ENCODE data around the gene PCDH1.

Gene PCDH1

DNA sequence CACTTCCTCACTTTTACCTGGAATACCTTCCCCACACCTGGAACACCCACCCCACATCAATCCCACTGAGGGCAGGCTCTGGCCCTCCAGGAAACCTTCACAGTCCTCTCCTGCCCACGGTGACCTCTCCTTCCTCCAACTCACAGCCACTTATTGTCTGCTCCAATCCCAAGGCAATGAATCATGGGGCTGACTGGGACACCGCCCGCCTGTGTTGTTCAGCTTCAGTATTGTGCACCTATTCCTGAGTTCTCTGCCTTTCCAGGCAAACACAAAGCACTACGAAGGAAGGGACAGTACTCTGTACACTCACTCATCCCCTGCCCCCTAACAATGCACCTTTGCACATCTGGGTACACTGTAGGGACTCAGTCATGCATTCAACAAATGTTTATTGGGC is 7.3 kb downstream of the PCDH1 start (continued):
- TF ChIP-seq, protein P1, sequence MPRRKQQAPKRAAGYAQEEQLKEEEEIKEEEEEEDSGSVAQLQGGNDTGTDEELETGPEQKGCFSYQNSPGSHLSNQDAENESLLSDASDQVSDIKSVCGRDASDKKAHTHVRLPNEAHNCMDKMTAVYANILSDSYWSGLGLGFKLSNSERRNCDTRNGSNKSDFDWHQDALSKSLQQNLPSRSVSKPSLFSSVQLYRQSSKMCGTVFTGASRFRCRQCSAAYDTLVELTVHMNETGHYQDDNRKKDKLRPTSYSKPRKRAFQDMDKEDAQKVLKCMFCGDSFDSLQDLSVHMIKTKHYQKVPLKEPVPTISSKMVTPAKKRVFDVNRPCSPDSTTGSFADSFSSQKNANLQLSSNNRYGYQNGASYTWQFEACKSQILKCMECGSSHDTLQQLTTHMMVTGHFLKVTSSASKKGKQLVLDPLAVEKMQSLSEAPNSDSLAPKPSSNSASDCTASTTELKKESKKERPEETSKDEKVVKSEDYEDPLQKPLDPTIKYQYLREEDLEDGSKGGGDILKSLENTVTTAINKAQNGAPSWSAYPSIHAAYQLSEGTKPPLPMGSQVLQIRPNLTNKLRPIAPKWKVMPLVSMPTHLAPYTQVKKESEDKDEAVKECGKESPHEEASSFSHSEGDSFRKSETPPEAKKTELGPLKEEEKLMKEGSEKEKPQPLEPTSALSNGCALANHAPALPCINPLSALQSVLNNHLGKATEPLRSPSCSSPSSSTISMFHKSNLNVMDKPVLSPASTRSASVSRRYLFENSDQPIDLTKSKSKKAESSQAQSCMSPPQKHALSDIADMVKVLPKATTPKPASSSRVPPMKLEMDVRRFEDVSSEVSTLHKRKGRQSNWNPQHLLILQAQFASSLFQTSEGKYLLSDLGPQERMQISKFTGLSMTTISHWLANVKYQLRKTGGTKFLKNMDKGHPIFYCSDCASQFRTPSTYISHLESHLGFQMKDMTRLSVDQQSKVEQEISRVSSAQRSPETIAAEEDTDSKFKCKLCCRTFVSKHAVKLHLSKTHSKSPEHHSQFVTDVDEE (CRISPR knock-in tag; IDR thresholded peaks at IDR 0.05) = no peak
- TF ChIP-seq BACH2 (CRISPR knock-in tag; IDR thresholded peaks at IDR 0.05; ENCODE audit: borderline replicate concordance) (no peak), CSDC2 (CRISPR knock-in tag; IDR thresholded peaks at IDR 0.05) (no peak), RARB (CRISPR knock-in tag; IDR thresholded peaks at IDR 0.05) (no peak), GLIS3 (CRISPR knock-in tag; IDR thresholded peaks at IDR 0.05) (no peak), ZNF8 (CRISPR knock-in tag; IDR thresholded peaks at IDR 0.05) (no peak), ZFP3 (CRISPR knock-in tag; IDR thresholded peaks at IDR 0.05) (no peak), ZNF565 (CRISPR knock-in tag; conservative IDR thresholded peaks at IDR 0.05; ENCODE audit: low read depth) (no peak)

DNA sequence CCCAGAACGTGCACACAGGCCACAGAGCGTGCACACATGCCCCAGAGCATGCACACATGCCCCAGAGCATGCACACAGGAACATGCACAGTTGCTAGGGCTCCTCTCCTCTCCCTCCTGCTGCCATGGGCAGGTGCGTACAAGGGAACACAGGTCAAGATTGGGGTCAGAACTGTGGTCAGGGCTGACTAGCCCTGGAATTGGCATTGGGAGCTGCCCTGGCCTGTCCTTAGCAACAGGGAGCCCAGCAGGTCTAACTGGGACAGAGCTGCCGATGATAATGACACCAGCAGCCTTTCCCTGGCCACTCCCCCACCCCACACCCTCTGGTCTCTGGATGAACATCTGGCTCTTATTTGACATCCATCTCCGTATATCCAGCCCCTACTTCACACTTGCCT is 8.0 kb downstream of the PCDH1 start:
- TF ChIP-seq OSR1 (CRISPR knock-in tag; IDR thresholded peaks at IDR 0.05) (no peak), ZFP3 (CRISPR knock-in tag; IDR thresholded peaks at IDR 0.05) (no peak), BACH2 (CRISPR knock-in tag; IDR thresholded peaks at IDR 0.05; ENCODE audit: borderline replicate concordance) (no peak), ISL1 (CRISPR knock-in tag; IDR thresholded peaks at IDR 0.05) (no peak), ESRRG (CRISPR knock-in tag; IDR thresholded peaks at IDR 0.05) (no peak), ZFP30 (CRISPR knock-in tag; IDR thresholded peaks at IDR 0.05) (no peak), PPARA (CRISPR knock-in tag; IDR thresholded peaks at IDR 0.05; ENCODE audit: borderline replicate concordance) (no peak), ZC3H10 (CRISPR knock-in tag; IDR thresholded peaks at IDR 0.05) (no peak)
- TF ChIP-seq, protein P2, sequence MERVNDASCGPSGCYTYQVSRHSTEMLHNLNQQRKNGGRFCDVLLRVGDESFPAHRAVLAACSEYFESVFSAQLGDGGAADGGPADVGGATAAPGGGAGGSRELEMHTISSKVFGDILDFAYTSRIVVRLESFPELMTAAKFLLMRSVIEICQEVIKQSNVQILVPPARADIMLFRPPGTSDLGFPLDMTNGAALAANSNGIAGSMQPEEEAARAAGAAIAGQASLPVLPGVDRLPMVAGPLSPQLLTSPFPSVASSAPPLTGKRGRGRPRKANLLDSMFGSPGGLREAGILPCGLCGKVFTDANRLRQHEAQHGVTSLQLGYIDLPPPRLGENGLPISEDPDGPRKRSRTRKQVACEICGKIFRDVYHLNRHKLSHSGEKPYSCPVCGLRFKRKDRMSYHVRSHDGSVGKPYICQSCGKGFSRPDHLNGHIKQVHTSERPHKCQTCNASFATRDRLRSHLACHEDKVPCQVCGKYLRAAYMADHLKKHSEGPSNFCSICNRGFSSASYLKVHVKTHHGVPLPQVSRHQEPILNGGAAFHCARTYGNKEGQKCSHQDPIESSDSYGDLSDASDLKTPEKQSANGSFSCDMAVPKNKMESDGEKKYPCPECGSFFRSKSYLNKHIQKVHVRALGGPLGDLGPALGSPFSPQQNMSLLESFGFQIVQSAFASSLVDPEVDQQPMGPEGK (CRISPR knock-in tag; IDR thresholded peaks at IDR 0.05; ENCODE audit: borderline replicate concordance) = no peak
- TF ChIP-seq, protein P3, sequence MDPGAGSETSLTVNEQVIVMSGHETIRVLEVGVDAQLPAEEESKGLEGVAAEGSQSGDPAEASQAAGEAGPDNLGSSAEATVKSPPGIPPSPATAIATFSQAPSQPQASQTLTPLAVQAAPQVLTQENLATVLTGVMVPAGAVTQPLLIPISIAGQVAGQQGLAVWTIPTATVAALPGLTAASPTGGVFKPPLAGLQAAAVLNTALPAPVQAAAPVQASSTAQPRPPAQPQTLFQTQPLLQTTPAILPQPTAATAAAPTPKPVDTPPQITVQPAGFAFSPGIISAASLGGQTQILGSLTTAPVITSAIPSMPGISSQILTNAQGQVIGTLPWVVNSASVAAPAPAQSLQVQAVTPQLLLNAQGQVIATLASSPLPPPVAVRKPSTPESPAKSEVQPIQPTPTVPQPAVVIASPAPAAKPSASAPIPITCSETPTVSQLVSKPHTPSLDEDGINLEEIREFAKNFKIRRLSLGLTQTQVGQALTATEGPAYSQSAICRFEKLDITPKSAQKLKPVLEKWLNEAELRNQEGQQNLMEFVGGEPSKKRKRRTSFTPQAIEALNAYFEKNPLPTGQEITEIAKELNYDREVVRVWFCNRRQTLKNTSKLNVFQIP (CRISPR knock-in tag; IDR thresholded peaks at IDR 0.05; ENCODE audit: borderline replicate concordance, low read depth) = no peak
- TF ChIP-seq, protein P4, sequence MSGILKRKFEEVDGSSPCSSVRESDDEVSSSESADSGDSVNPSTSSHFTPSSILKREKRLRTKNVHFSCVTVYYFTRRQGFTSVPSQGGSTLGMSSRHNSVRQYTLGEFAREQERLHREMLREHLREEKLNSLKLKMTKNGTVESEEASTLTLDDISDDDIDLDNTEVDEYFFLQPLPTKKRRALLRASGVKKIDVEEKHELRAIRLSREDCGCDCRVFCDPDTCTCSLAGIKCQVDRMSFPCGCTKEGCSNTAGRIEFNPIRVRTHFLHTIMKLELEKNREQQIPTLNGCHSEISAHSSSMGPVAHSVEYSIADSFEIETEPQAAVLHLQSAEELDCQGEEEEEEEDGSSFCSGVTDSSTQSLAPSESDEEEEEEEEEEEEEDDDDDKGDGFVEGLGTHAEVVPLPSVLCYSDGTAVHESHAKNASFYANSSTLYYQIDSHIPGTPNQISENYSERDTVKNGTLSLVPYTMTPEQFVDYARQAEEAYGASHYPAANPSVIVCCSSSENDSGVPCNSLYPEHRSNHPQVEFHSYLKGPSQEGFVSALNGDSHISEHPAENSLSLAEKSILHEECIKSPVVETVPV (CRISPR knock-in tag; IDR thresholded peaks at IDR 0.05) = no peak
- no peak for ATAC-seq

DNA sequence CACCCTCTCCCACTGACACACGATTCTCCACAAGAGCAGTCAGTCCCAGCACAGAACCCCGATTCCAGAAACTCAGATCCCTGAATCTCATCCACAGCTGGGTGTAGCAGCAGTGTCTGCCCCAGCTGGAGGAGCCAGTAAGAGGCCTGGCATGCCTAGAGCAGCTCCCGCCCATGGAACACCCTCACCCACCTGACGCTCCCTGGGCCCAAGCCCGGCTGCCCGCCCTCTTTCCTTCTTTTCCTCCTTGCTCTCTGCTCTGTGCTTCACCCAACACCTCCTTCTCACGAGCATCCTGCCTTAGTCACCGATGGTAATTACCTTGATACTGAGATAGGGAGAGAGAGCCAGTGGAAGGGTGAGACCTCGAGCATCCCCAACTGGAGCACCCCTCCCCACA is 8.7 kb downstream of the PCDH1 start:
- ATAC-seq = no peak
- TF ChIP-seq, protein P2 (CRISPR knock-in tag; IDR thresholded peaks at IDR 0.05; ENCODE audit: borderline replicate concordance) = no peak
- TF ChIP-seq ZNF565 (CRISPR knock-in tag; conservative IDR thresholded peaks at IDR 0.05; ENCODE audit: low read depth) (no peak), ESRRG (CRISPR knock-in tag; IDR thresholded peaks at IDR 0.05) (no peak), BACH2 (CRISPR knock-in tag; IDR thresholded peaks at IDR 0.05; ENCODE audit: borderline replicate concordance) (no peak), ZNF8 (CRISPR knock-in tag; IDR thresholded peaks at IDR 0.05) (no peak), ISL1 (CRISPR knock-in tag; IDR thresholded peaks at IDR 0.05) (no peak)
- TF ChIP-seq, protein P3 (CRISPR knock-in tag; IDR thresholded peaks at IDR 0.05; ENCODE audit: borderline replicate concordance, low read depth) = no peak
- TF ChIP-seq, protein P1 (CRISPR knock-in tag; IDR thresholded peaks at IDR 0.05) = no peak

Data from SK-N-SH treated with all-trans-retinoic acid at 6 μM for 48 hours (cell line).